Esophagus muscularis mucosa (tissue), 4 donors: ENCODE measurements around the gene CDH22. TPM values are rescaled to one million over a fixed set of nuclear protein-coding genes. Genes with fewer than 3 reads are reported as not detected.

ENCODE experiments used
- DNase-seq: peaks from one replicate; pipeline ENCODE4 v3.0.0-alpha.2; 2017; ENCODE audit errors: extremely low spot score
- H3K27ac ChIP-seq, 4 donors: fragments of 200-600 bp; sonication (generic); replicated peaks in 1 of 4; 1 replicate in 3 of 4; 2 replicates in 1 of 4; pipeline ENCODE4 v1.5.1; 2016 to 2019; ENCODE audit warnings: mild to moderate bottlenecking in 1 of 4
- H3K27me3 ChIP-seq, 4 donors: fragments of 200-600 bp; sonication (generic); one replicate each; pipeline versions ENCODE4 v1.5.1 to v1.6.0; 2016 to 2019
- H3K36me3 ChIP-seq, 4 donors: fragments of 200-600 bp; sonication (generic); one replicate each; pipeline ENCODE4 v1.5.1; 2016 to 2019
- H3K4me1 ChIP-seq, 4 donors: fragments of 200-600 bp; sonication (generic); one replicate each; pipeline ENCODE4 v1.5.1; 2016 to 2019
- H3K4me3 ChIP-seq, 4 donors: fragments of 200-600 bp; sonication (generic); 1 replicate in 2 of 4; 2 replicates in 2 of 4; pipeline ENCODE4 v1.5.1; 2016 to 2019; ENCODE audit warnings: mild to moderate bottlenecking in 4 of 4, moderate library complexity in 1 of 4
- H3K9me3 ChIP-seq, 4 donors: fragments of 200-600 bp; sonication (generic); 1 replicate in 3 of 4; 2 replicates in 1 of 4; pipeline ENCODE4 v1.5.1; 2016 to 2019
- EP300 ChIP-seq: sonication (generic); formaldehyde crosslinking; IDR thresholded peaks from one replicate; pipeline ENCODE4 v1.6.1; 2017; ENCODE audit warnings: antibody characterized with exemption
- POLR2A ChIP-seq: fragments of 450-650 bp; IDR thresholded peaks from one replicate; pipeline ENCODE4 v1.6.1; 2017; ENCODE audit warnings: antibody characterized with exemption, moderate library complexity, mild to moderate bottlenecking, low read depth
- POLR2AphosphoS5 ChIP-seq, 2 donors: sonication (generic); formaldehyde crosslinking; IDR thresholded peaks; one replicate each; pipeline ENCODE4 v1.6.1; 2017; ENCODE audit warnings: antibody characterized with exemption in 2 of 2
- WGBS: methylation state at CpG from one replicate; pipeline ENCODE4 v1.1.5; 2018; 5-methylcytosine and 5-hydroxymethylcytosine counted together
- intact Hi-C: fragments of 100-400 bp; cut with DNase I; formaldehyde crosslinking; loops from one replicate; pipeline ENCODE4 v1.15.1; 2023
- total RNA-seq, 4 donors: library from RNA; depleted of rRNA; stranded (reverse); fragments of >200 nt; gene quantifications; one replicate each; pipeline versions ENCODE4 v1.1.0 to v1.2.1, GENCODE V29; 2016
- TF ChIP-seq, protein P1 (sequence below), 3 experiments: fragments of 200-600 bp in 2 of 3; fragments of 450-650 bp in 1 of 3; sonication (generic) in 2 of 3; IDR thresholded peaks; one replicate each; pipeline ENCODE4 v1.5.1; 2017 to 2019; ENCODE audit warnings: antibody characterized with exemption in 3 of 3, mild to moderate bottlenecking in 2 of 3, moderate library complexity in 1 of 3

The CDH22 gene
- total RNA-seq, 4 donors from 2014 or later = 0.17 to 0.69 (median 0.42) TPM; not detected in 1

DNA sequence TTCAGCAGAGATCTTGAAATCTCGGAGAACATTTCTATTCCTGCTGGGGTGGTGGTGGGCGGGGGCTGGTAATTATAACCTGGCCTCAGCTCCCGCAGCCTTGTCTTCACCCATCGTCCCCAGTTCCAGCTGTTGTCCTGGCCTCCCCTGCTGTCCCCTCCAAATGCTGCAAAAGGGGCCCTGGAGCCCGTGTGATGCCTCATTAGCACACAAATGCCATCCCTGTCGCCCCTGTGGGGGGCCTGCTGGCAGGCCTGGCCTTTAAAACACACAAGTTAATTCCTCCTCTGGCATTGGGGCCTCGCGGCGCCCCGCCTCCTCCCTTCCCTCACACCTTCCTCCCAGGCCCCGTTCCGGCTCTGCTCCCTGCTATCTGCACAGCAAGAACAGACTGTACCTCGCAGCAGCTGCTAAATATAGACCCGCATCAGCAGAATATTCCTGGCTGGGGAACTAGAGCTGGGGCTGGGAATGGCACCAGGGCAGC lies 85.7 kb downstream of the CDH22 start:
- TF ChIP-seq, protein P1, sequence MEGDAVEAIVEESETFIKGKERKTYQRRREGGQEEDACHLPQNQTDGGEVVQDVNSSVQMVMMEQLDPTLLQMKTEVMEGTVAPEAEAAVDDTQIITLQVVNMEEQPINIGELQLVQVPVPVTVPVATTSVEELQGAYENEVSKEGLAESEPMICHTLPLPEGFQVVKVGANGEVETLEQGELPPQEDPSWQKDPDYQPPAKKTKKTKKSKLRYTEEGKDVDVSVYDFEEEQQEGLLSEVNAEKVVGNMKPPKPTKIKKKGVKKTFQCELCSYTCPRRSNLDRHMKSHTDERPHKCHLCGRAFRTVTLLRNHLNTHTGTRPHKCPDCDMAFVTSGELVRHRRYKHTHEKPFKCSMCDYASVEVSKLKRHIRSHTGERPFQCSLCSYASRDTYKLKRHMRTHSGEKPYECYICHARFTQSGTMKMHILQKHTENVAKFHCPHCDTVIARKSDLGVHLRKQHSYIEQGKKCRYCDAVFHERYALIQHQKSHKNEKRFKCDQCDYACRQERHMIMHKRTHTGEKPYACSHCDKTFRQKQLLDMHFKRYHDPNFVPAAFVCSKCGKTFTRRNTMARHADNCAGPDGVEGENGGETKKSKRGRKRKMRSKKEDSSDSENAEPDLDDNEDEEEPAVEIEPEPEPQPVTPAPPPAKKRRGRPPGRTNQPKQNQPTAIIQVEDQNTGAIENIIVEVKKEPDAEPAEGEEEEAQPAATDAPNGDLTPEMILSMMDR (IDR thresholded peaks at IDR 0.05) = no peak
- TF ChIP-seq POLR2A (no peak), EP300 (peak; percentile 17), POLR2AphosphoS5 (IDR thresholded peaks at IDR 0.05) (peak; percentile 47 to 77)
- H3K36me3 ChIP-seq = no peaks in the 10 kb centered on the region
- peak overlapping the region; percentile 43 to 63 (median 56) for H3K27ac ChIP-seq
- H3K27me3 ChIP-seq = peaks cover 0 to 19% (median 5%) of the 10 kb centered on the region in 4 donors
- intact Hi-C loops = no loop called here
- peaks cover 12 to 22% (median 15%) of the 10 kb centered on the region in 4 donors for H3K4me1 ChIP-seq
- H3K9me3 ChIP-seq = no peaks in the 10 kb centered on the region
- 33% methylated on average over 13 of the region's 14 CpGs for WGBS
- no peak overlapping the region for H3K4me3 ChIP-seq
- DNase-seq = no peak

DNA sequence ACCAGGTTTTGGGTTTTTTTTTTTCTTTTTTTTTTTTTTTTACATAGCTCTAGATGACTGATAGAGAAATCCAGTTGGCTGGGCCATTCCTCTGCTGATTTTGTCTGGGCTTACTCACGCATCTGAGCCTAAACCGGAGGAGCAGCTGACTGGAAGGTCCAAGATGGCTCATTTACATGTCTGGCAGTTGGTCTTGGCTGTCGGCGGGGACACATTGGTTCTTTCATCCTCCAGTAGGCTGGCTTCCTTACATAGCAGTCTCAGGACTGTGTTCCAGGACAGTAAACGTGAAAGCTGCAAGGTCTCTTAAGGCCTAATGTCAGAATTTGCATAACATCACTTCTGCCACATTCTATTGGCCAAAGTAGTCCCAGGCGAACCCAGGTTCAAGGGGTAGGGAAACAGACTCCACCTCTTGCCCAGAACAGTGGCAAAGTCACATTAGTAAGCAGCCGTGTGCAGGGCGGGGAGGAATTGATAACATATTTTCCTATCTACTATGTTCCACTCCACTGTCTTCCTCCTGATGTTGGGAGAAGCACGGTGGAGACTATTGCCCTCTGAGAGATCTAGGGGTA lies 87.0 kb downstream of the CDH22 start:
- H3K36me3 ChIP-seq = no peaks in the 10 kb centered on the region
- no peaks in the 10 kb centered on the region for H3K9me3 ChIP-seq
- TF ChIP-seq, protein P1 (IDR thresholded peaks at IDR 0.05) = no peak
- TF ChIP-seq EP300 = no peak
- peaks cover 0 to 13% (median 0%) of the 10 kb centered on the region in 4 donors for H3K27me3 ChIP-seq
- H3K27ac ChIP-seq = no peak overlapping the region
- intact Hi-C loops = no loop called here
- 83% methylated on average over 9 of the region's 9 CpGs for WGBS
- H3K4me1 ChIP-seq = peaks cover 13 to 22% (median 15%) of the 10 kb centered on the region in 4 donors
- no peak for DNase-seq
- no peak overlapping the region for H3K4me3 ChIP-seq

DNA sequence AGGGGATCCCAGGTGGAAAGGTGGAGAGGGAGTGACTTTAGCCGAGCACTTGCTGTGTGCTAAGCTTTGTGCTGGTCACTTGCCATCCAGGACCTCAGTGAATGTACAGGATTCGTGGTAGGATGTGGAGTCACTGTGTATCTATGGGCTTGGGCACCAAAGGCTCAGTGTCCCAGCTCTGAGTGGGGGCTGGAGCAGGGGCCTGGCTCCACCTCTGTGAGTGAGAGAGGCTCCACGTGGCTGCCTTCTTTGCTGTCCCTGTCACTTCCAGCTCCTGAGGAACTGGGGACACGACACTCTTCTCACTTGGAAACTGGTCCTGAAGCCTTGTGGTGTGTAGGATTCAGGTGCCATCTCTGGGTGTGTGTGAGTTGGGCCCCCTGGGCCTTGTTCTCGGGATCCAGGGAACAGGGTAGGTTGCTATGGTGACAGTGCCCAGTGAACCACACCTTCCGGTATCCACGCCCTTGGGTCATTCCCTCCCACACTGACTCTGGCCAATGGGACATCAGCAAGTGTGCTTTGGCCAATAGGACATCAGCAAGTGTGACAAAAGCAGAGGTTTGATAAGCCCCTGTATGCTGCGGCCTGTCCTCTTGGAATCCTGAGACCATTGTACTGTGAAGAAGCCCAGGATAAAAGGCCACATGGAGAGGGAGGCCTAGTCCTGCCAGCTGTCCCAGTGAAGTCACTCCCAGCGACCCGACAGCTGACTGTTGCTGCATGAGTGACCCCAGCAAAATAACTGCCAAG lies 87.7 kb downstream of the CDH22 start:
- Histone ChIP-seq H3K4me1 (peaks cover 15 to 22% (median 18%) of the 10 kb centered on the region in 4 donors), H3K27ac (no peak overlapping the region), H3K4me3 (no peak overlapping the region), H3K9me3 (no peaks in the 10 kb centered on the region), H3K36me3 (no peaks in the 10 kb centered on the region), H3K27me3 (peaks cover 0 to 13% (median 0%) of the 10 kb centered on the region in 4 donors)
- no peak for DNase-seq
- intact Hi-C loops = no loop called here
- WGBS = 54% methylated on average over 10 of the region's 10 CpGs
- TF ChIP-seq, protein P1 (IDR thresholded peaks at IDR 0.05) = no peak
- no peak for TF ChIP-seq POLR2A
- no peak for TF ChIP-seq EP300
- no peak for TF ChIP-seq POLR2AphosphoS5 (IDR thresholded peaks at IDR 0.05)

DNA sequence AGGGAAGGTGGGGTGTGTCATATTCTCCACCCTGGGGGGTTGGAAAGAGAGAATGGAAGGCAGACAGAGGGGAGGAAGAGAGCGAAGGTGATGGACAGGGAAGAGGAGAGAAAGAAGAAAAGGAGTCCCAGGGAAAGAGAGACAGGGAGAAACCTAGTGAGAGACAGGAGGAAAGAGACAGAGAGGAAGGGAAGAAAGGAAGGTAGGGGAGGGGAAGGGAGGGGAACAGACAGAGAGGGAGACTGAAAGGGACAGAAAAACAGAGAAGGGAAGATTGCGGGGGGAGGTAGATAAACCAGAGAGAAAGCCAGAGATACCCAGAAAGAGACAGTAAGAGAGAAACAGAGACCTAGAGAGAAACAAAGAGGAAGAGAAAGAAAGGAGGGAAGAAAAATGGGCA lies 88.4 kb downstream of the CDH22 start:
- intact Hi-C loops = no loop called here
- 71% methylated on average over 2 of the region's 2 CpGs for WGBS

More for the DNA sequence above, 88.4 kb downstream of the CDH22 start:
- no peak for DNase-seq
- peaks cover 15 to 22% (median 18%) of the 10 kb centered on the region in 4 donors for H3K4me1 ChIP-seq
- no peak overlapping the region for H3K4me3 ChIP-seq
- H3K9me3 ChIP-seq = no peaks in the 10 kb centered on the region
- H3K27ac ChIP-seq = no peak overlapping the region
- H3K27me3 ChIP-seq = peaks cover 0 to 20% (median 0%) of the 10 kb centered on the region in 4 donors
- no peak for TF ChIP-seq POLR2A
- TF ChIP-seq POLR2AphosphoS5 (IDR thresholded peaks at IDR 0.05) = no peak
- TF ChIP-seq, protein P1 (IDR thresholded peaks at IDR 0.05) = no peak
- no peaks in the 10 kb centered on the region for H3K36me3 ChIP-seq
